Measurements from ENCODE around the gene GAN.

Gene GAN

GRCh38 chr16:81314603-81315270, at the start of gene GAN:
TSS of gene GAN (plus strand) at chr16:81314962. CDS start at chr16:81315114, 152 bp downstream.
- peak; percentile 88 for DNase-seq

- no peak for DNase-seq
These were observed 49.7 kb upstream of the GAN start for GRCh38 chr16:81265052-81265451.

- DNase-seq: no peak
These were observed 48.9 kb upstream of the GAN start for GRCh38 chr16:81265658-81266451.

- no peak for DNase-seq
These were observed 48.1 kb upstream of the GAN start for GRCh38 chr16:81266680-81267095.

- DNase-seq: no peak
These were observed 46.3 kb upstream of the GAN start for GRCh38 chr16:81268509-81268908.

- no peak for DNase-seq
These were observed 41.4 kb upstream of the GAN start for GRCh38 chr16:81273223-81273950.

GRCh38 chr16:81275064-81275532, 39.7 kb upstream of the GAN start:
- DNase-seq: no peak

GRCh38 chr16:81275795-81276194, 39.0 kb upstream of the GAN start:
- no peak for DNase-seq

GRCh38 chr16:81276323-81276722, 38.4 kb upstream of the GAN start:
- no peak for DNase-seq

- no peak for DNase-seq
These were observed 37.2 kb upstream of the GAN start for GRCh38 chr16:81277541-81278080.

- DNase-seq: no peak
These were observed 36.2 kb upstream of the GAN start for GRCh38 chr16:81278526-81278925.

GRCh38 chr16:81279392-81279791, 35.4 kb upstream of the GAN start:
- DNase-seq: no peak

GRCh38 chr16:81280393-81280792, 34.4 kb upstream of the GAN start:
- DNase-seq: no peak

- DNase-seq: no peak
These were observed 31.7 kb upstream of the GAN start for GRCh38 chr16:81283044-81283443.

GRCh38 chr16:81284995-81285600, 29.7 kb upstream of the GAN start:
- DNase-seq: no peak

GRCh38 chr16:81286190-81286589, 28.6 kb upstream of the GAN start:
- no peak for DNase-seq

GRCh38 chr16:81291117-81291516, 23.6 kb upstream of the GAN start:
- DNase-seq: no peak

GRCh38 chr16:81292936-81293335, 21.8 kb upstream of the GAN start:
- DNase-seq: no peak

- no peak for DNase-seq
These were observed 20.6 kb upstream of the GAN start for GRCh38 chr16:81293909-81294802.

GRCh38 chr16:81296631-81297030, 18.1 kb upstream of the GAN start:
- DNase-seq: no peak

- no peak for DNase-seq
These were observed 7.0 kb upstream of the GAN start for GRCh38 chr16:81307770-81308169.

All from activated effector memory CD4-positive, alpha-beta T cell treated with Interleukin-2 at 50 U/mL for 16 hours (primary cell).